Measurements from ENCODE around the gene SH3PXD2A. TPM values are rescaled to one million over a fixed set of nuclear protein-coding genes. Genes with fewer than 3 reads are reported as not detected.

Gene SH3PXD2A
- total RNA-seq, 1 experiment from 2014 or later = 6.3 TPM

GRCh38 chr10:103706047-103706446, 149.3 kb downstream of the SH3PXD2A start:
- no peaks in the 10 kb centered on the region for H3K36me3 Mint-ChIP-seq (ENCODE audit: insufficient read depth, unreplicated experiment)
- TF ChIP-seq, protein P1, sequence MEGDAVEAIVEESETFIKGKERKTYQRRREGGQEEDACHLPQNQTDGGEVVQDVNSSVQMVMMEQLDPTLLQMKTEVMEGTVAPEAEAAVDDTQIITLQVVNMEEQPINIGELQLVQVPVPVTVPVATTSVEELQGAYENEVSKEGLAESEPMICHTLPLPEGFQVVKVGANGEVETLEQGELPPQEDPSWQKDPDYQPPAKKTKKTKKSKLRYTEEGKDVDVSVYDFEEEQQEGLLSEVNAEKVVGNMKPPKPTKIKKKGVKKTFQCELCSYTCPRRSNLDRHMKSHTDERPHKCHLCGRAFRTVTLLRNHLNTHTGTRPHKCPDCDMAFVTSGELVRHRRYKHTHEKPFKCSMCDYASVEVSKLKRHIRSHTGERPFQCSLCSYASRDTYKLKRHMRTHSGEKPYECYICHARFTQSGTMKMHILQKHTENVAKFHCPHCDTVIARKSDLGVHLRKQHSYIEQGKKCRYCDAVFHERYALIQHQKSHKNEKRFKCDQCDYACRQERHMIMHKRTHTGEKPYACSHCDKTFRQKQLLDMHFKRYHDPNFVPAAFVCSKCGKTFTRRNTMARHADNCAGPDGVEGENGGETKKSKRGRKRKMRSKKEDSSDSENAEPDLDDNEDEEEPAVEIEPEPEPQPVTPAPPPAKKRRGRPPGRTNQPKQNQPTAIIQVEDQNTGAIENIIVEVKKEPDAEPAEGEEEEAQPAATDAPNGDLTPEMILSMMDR (IDR thresholded peaks at IDR 0.05; ENCODE audit: insufficient read depth in 1 of 2, low read depth in 1 of 2, low read length in 1 of 2, severe bottlenecking in 1 of 2, unreplicated experiment in 1 of 2) = peak in 1 of 2 experiments; percentile 9
- no peaks in the 10 kb centered on the region for H3K27me3 Mint-ChIP-seq (ENCODE audit: insufficient read depth, unreplicated experiment)
- no peak for DNase-seq
- CTCF ChIA-PET = interaction anchor here (1.4 kb wide), 1 partner anchor 182 kb away, joined by 3 read pairs; no protein-coding TSS in a partner anchor
- no peak overlapping the region for H3K27ac Mint-ChIP-seq (ENCODE audit: unreplicated experiment)
- no peak overlapping the region for H3K4me3 Mint-ChIP-seq (ENCODE audit: unreplicated experiment)
- POLR2A ChIA-PET = no interaction called here
- no peak overlapping the region for H3K4me3 ChIP-seq (ENCODE audit: low read depth, low read length)
- BruUV-seq (replicated peaks) = no TSS peak
- no peaks in the 10 kb centered on the region for H3K9me3 Mint-ChIP-seq (ENCODE audit: unreplicated experiment)
- intact Hi-C loops (cut with micrococcal nuclease; ENCODE audit: unreplicated experiment) = loop anchor here (2.0 kb wide), 1 partner anchor 107 kb away; no protein-coding TSS in a partner anchor
- H3K4me1 ChIP-seq = no peaks in the 10 kb centered on the region
- H3K4me1 Mint-ChIP-seq (ENCODE audit: low read depth, unreplicated experiment) = no peaks in the 10 kb centered on the region
- no peaks in the 10 kb centered on the region for H3K9me3 ChIP-seq
- H3K27me3 ChIP-seq (replicated peaks; ENCODE audit: control insufficient read depth, insufficient read depth, low read length) = no peaks in the 10 kb centered on the region
- no peaks in the 10 kb centered on the region for H3K36me3 ChIP-seq (ENCODE audit: control insufficient read depth, insufficient read depth, low read length)

DNA sequence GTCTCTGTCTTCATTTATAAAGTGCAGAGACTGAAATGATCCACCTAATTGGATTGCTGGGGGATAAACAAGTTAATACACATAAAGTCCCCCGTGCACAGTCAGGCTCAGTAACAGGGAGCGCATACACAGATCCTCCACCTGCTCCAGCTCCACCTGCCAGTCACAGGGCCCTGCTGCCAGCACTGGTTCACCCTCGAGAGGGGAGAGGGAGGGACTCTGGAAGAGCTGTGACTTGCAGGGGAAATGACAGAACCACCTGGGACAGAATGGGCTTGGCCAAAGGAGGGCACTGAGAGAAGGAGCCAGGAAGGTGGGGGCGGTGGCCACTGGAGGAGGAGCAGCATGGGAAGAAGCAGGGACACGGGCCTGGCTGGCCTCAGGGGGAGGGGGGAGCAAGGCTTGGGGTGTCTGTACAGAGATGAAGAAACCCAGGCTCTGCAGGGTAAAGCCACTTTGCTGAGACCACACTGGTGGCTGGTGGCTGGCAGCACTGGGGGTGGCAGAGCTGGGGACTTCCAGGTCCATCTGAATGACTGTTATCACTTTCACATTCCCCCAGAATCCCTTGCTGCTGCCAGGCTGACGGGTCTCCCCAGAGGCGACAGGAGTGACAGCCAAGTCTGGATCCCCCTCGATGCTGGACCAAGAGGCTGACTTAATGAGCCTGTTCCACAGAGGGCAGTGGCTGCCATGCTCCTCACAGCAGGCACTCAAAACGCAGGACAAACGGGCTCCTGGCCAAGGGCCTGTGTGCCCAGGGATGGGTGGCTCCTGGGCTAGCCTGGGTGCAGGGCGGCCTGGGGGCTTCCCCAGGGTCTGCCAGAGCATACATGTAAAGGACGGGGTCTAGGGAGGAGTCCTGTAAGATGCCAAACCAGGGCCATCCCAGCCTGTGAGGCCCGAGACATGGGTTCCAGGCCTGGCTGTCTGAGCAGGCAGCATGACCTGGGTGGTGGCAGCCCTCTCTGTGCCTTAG, 151.1 kb downstream of the SH3PXD2A start:
- ChIA-PET CTCF (no interaction called here), POLR2A (no interaction called here)
- H3K27me3 Mint-ChIP-seq (ENCODE audit: insufficient read depth, unreplicated experiment) = no peaks in the 10 kb centered on the region
- Histone ChIP-seq H3K27me3 (replicated peaks; ENCODE audit: control insufficient read depth, insufficient read depth, low read length) (no peaks in the 10 kb centered on the region), H3K4me3 (ENCODE audit: low read depth, low read length) (no peak overlapping the region), H3K36me3 (ENCODE audit: control insufficient read depth, insufficient read depth, low read length) (no peaks in the 10 kb centered on the region), H3K9me3 (no peaks in the 10 kb centered on the region), H3K4me1 (no peaks in the 10 kb centered on the region)
- H3K4me1 Mint-ChIP-seq (ENCODE audit: low read depth, unreplicated experiment) = no peaks in the 10 kb centered on the region
- no TSS peak for BruUV-seq (replicated peaks)
- intact Hi-C loops (cut with micrococcal nuclease; ENCODE audit: unreplicated experiment) = no loop called here
- no peak overlapping the region for H3K27ac Mint-ChIP-seq (ENCODE audit: unreplicated experiment)
- no peaks in the 10 kb centered on the region for H3K36me3 Mint-ChIP-seq (ENCODE audit: insufficient read depth, unreplicated experiment)
- TF ChIP-seq, protein P1 (IDR thresholded peaks at IDR 0.05; ENCODE audit: insufficient read depth in 1 of 2, low read depth in 1 of 2, low read length in 1 of 2, severe bottlenecking in 1 of 2, unreplicated experiment in 1 of 2) = no peak
- no peak for DNase-seq
- no peaks in the 10 kb centered on the region for H3K9me3 Mint-ChIP-seq (ENCODE audit: unreplicated experiment)
- no peak overlapping the region for H3K4me3 Mint-ChIP-seq (ENCODE audit: unreplicated experiment)

DNA sequence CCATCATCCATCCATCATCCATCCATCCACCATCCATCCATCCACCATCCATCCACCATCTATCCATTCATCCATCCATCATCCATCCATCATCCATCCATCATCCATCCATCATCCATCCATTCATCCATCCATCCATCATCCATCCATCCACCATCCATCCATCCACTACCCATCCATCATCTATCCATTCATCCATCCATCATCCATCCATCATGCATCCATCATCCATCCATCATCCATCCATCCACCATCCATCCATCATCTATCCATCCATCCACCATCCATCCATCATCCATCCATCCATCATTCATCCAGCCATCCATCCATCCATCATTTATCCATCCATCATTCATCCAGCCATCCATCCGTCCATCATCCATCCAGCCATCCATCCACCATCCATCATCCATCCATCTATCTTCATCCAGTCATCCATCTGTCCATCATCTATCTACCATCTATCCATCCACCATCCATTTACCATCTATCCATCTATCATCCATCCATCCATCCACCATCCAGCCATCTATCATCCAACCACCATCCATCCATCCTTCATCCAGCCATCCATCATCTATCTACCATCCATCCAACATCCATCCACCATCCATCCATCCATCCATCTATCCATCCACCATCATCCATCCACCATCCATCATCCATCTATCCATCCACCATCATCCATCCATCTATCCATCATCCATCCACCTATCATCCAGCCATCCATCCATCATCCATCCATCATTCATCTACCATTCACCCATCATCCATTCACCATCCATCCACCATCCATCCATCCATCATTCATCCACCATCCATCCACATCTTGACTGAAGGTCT, 153.8 kb downstream of the SH3PXD2A start:
- Mint-ChIP-seq H3K27ac (ENCODE audit: unreplicated experiment) (no peak overlapping the region), H3K9me3 (ENCODE audit: unreplicated experiment) (no peaks in the 10 kb centered on the region), H3K36me3 (ENCODE audit: insufficient read depth, unreplicated experiment) (no peaks in the 10 kb centered on the region), H3K4me3 (ENCODE audit: unreplicated experiment) (no peak overlapping the region), H3K27me3 (ENCODE audit: insufficient read depth, unreplicated experiment) (no peaks in the 10 kb centered on the region), H3K4me1 (ENCODE audit: low read depth, unreplicated experiment) (no peaks in the 10 kb centered on the region)
- no peaks in the 10 kb centered on the region for H3K27me3 ChIP-seq (replicated peaks; ENCODE audit: control insufficient read depth, insufficient read depth, low read length)
- no peak for DNase-seq
- intact Hi-C loops (cut with micrococcal nuclease; ENCODE audit: unreplicated experiment) = no loop called here
- no peaks in the 10 kb centered on the region for H3K9me3 ChIP-seq
- TF ChIP-seq, protein P1 (IDR thresholded peaks at IDR 0.05; ENCODE audit: insufficient read depth in 1 of 2, low read depth in 1 of 2, low read length in 1 of 2, severe bottlenecking in 1 of 2, unreplicated experiment in 1 of 2) = no peak
- CTCF ChIA-PET = interaction anchor here (0.9 to 1.0 kb wide), 2 partner anchors 43 to 103 kb away, joined by 3 read pairs; no protein-coding TSS in a partner anchor
- H3K36me3 ChIP-seq (ENCODE audit: control insufficient read depth, insufficient read depth, low read length) = no peaks in the 10 kb centered on the region
- H3K4me1 ChIP-seq = peaks cover 3% of the 10 kb centered on the region; the same call in 1 of the 2 replicates
- no peak overlapping the region for H3K4me3 ChIP-seq (ENCODE audit: low read depth, low read length)
- no TSS peak for BruUV-seq (replicated peaks)
- POLR2A ChIA-PET = no interaction called here

All from Caco-2 (cell line).